PC-9 (cell line): ENCODE measurements around the gene COL24A1. TPM values are rescaled to one million over a fixed set of nuclear protein-coding genes. Genes with fewer than 3 reads are reported as not detected.

ENCODE experiments used
- BruUV-seq: library from RNA; stranded (reverse); fragments of 400-500 nt; replicated peaks from 2 replicates; lab custom pipeline; 2021; lab: Mats Ljungman, UMichigan
- CTCF ChIA-PET: fragments of 300-600 bp; sonication (Branson Sonifier 250); formaldehyde crosslinking; loops from one replicate; lab custom pipeline; 2022; ENCODE audit warnings: antibody characterized with exemption; lab: Charles Lee
- POLR2A ChIA-PET: fragments of 300-600 bp; sonication (Branson Sonifier 250); formaldehyde crosslinking; loops from one replicate; lab custom pipeline; 2022; ENCODE audit warnings: antibody characterized with exemption; ENCODE audit not compliant: unreplicated experiment; lab: Charles Lee
- DNase-seq, 2 experiments: peaks; one replicate each; pipeline versions ENCODE4 v3.0.0 to v3.0.0-alpha.2; 2015 to 2022; ENCODE audit warnings: mixed read lengths in 1 of 2
- H2AFZ ChIP-seq: fragments of 200-600 bp; sonication (generic); 2 replicates; pipeline ENCODE4 v1.8.1; 2017; ENCODE audit warnings: antibody characterized with exemption
- H3F3A ChIP-seq: fragments of 200-600 bp; sonication (generic); 2 replicates; pipeline ENCODE4 v1.8.1; 2017; ENCODE audit warnings: antibody characterized with exemption, mild to moderate bottlenecking, low read depth; ENCODE audit not compliant: insufficient read depth
- H3K27ac ChIP-seq: fragments of 200-600 bp; sonication (generic); 2 replicates; pipeline ENCODE4 v1.6.1; 2016; ENCODE audit warnings: mixed run types
- H3K27me3 ChIP-seq: fragments of 200-600 bp; sonication (generic); 2 replicates; pipeline ENCODE4 v1.6.1; 2016; ENCODE audit warnings: low read depth, mixed run types; ENCODE audit not compliant: insufficient read depth
- H3K36me3 ChIP-seq: fragments of 200-600 bp; sonication (generic); 2 replicates; pipeline ENCODE4 v1.6.1; 2016; ENCODE audit warnings: low read depth, mixed run types
- H3K4me1 ChIP-seq: fragments of 200-600 bp; sonication (generic); replicated peaks from 2 replicates; pipeline ENCODE4 v1.6.1; 2016; ENCODE audit warnings: mixed run types; ENCODE audit not compliant: insufficient read depth
- H3K4me2 ChIP-seq: fragments of 200-600 bp; sonication (generic); 2 replicates; pipeline ENCODE4 v1.6.1; 2017; ENCODE audit warnings: mixed run types
- H3K4me3 ChIP-seq: fragments of 200-600 bp; sonication (generic); 2 replicates; pipeline ENCODE4 v1.6.1; 2016; ENCODE audit warnings: mixed run types
- H3K79me2 ChIP-seq: fragments of 200-600 bp; sonication (generic); 2 replicates; pipeline ENCODE4 v1.6.1; 2017; ENCODE audit warnings: low read depth, mixed run types
- H3K9me2 ChIP-seq: fragments of 200-600 bp; sonication (generic); 2 replicates; pipeline ENCODE4 v1.8.1; 2017; ENCODE audit warnings: mild to moderate bottlenecking; ENCODE audit not compliant: insufficient read depth
- H3K9me3 ChIP-seq: fragments of 200-600 bp; sonication (generic); 2 replicates; pipeline ENCODE4 v1.8.1; 2016; ENCODE audit warnings: low read depth; ENCODE audit not compliant: insufficient read depth
- H4K20me1 ChIP-seq: fragments of 200-600 bp; sonication (generic); 2 replicates; pipeline ENCODE4 v1.8.1; 2017; ENCODE audit not compliant: insufficient read depth
- EZH2 ChIP-seq: fragments of 200-600 bp; sonication (generic); IDR thresholded peaks from 2 replicates; pipeline ENCODE4 v1.8.0; 2017; ENCODE audit warnings: antibody characterized with exemption, low read depth
- intact Hi-C: fragments of 100-400 bp; cut with micrococcal nuclease; formaldehyde crosslinking; loops from one replicate; pipeline ENCODE4 v1.10.0; 2022; ENCODE audit not compliant: unreplicated experiment
- total RNA-seq: library from RNA; stranded (reverse); gene quantifications from 2 replicates; pipeline ENCODE4 v1.2.3, GENCODE V29; 2021
- TF ChIP-seq, protein P1 (sequence below): fragments of 200-600 bp; sonication (generic); conservative IDR thresholded peaks from 2 replicates; pipeline ENCODE4 v1.6.1; 2017; ENCODE audit warnings: mixed run types, antibody characterized with exemption, mild to moderate bottlenecking, moderate library complexity

COL24A1 gene
- total RNA-seq, 1 experiment from 2014 or later = 0.15 TPM

DNA sequence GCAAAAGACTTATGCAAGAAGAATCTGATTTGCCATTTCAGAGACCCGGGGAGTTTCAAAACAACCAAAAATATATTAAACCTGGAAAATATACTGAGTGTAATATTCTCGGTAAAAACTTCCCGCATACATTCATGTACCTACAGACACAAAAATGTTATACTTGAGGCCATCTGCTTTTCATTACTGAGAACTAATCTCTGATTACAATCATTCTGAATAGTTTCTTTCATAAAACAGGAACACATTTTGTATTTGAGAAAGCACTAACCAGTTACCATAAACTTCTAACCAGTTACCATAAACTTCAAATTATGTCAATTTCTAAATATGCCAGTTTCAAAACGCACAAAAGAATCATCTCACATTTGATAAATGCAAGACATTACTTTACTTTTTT lies 456.1 kb downstream of the COL24A1 start:
- POLR2A ChIA-PET = no interaction called here
- Histone ChIP-seq H3K27ac (no peak overlapping the region), H3K36me3 (peaks cover 65% of the 10 kb centered on the region), H2AFZ (no peak overlapping the region), H3K4me2 (no peak overlapping the region), H3K79me2 (peaks cover 28% of the 10 kb centered on the region), H3K27me3 (no peaks in the 10 kb centered on the region), H3F3A (no peaks in the 10 kb centered on the region; the same call in 1 of the 2 replicates), H3K9me2 (no peaks in the 10 kb centered on the region), H4K20me1 (no peaks in the 10 kb centered on the region), H3K9me3 (no peaks in the 10 kb centered on the region), H3K4me3 (no peak overlapping the region), H3K4me1 (no peaks in the 10 kb centered on the region)
- CTCF ChIA-PET = interaction anchor here (0.7 kb wide), 1 partner anchor 8 kb away, joined by 3 read pairs; the partner anchor contains the start of gene ZNHIT6
- no TSS peak for BruUV-seq
- no peak for DNase-seq
- intact Hi-C loops = no loop called here
- no peak for TF ChIP-seq EZH2
- TF ChIP-seq, protein P1, sequence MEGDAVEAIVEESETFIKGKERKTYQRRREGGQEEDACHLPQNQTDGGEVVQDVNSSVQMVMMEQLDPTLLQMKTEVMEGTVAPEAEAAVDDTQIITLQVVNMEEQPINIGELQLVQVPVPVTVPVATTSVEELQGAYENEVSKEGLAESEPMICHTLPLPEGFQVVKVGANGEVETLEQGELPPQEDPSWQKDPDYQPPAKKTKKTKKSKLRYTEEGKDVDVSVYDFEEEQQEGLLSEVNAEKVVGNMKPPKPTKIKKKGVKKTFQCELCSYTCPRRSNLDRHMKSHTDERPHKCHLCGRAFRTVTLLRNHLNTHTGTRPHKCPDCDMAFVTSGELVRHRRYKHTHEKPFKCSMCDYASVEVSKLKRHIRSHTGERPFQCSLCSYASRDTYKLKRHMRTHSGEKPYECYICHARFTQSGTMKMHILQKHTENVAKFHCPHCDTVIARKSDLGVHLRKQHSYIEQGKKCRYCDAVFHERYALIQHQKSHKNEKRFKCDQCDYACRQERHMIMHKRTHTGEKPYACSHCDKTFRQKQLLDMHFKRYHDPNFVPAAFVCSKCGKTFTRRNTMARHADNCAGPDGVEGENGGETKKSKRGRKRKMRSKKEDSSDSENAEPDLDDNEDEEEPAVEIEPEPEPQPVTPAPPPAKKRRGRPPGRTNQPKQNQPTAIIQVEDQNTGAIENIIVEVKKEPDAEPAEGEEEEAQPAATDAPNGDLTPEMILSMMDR = no peak

- Histone ChIP-seq H3K27me3 (no peaks in the 10 kb centered on the region), H3K9me2 (no peaks in the 10 kb centered on the region), H3K4me2 (no peak overlapping the region), H2AFZ (no peak overlapping the region), H3K4me3 (no peak overlapping the region), H3K4me1 (no peaks in the 10 kb centered on the region), H3K36me3 (peaks cover 56% of the 10 kb centered on the region), H3F3A (peaks cover 11% of the 10 kb centered on the region), H3K9me3 (no peaks in the 10 kb centered on the region), H4K20me1 (peaks cover 5% of the 10 kb centered on the region; the same call in 1 of the 2 replicates), H3K27ac (0 out of 2 replicates have a peak overlapping the region, but pooled peaks have one; percentile 2), H3K79me2 (peaks cover 4% of the 10 kb centered on the region)
- POLR2A ChIA-PET = interaction anchor here (0.6 kb wide), 2 partner anchors 153 to 232 kb away, joined by 6 read pairs; no protein-coding TSS in a partner anchor
- no peak for DNase-seq
- CTCF ChIA-PET = no interaction called here
- TF ChIP-seq EZH2 = no peak
- TF ChIP-seq, protein P1 = no peak
- intact Hi-C loops = loop anchor here (10.0 kb wide), 2 partner anchors 203 to 753 kb away; no protein-coding TSS in a partner anchor
- no TSS peak for BruUV-seq
Measured at GRCh38 chr1:85697895-85698294, 458.7 kb downstream of the COL24A1 start.

GRCh38 chr1:85692730-85693314 lies 463.8 kb downstream of the COL24A1 start:
- ChIA-PET CTCF (interaction anchor here (0.6 to 2.2 kb wide), 13 partner anchors 10 to 668 kb away, joined by 3 to 10 read pairs (median 4); partner anchors contain the start of gene ZNHIT6), POLR2A (interaction anchor here (0.5 to 1.0 kb wide), 3 partner anchors 16 to 385 kb away, joined by 3 to 4 read pairs (median 3); no protein-coding TSS in a partner anchor)
- Histone ChIP-seq H3F3A (peaks cover 12% of the 10 kb centered on the region), H3K36me3 (peaks cover 34% of the 10 kb centered on the region; the same call in 1 of the 2 replicates), H3K27ac (peak overlapping the region; percentile 35), H3K9me3 (no peaks in the 10 kb centered on the region), H3K79me2 (peaks cover 10% of the 10 kb centered on the region; the same call in 1 of the 2 replicates), H3K4me1 (peaks cover 3% of the 10 kb centered on the region; the same call in 1 of the 2 replicates), H3K4me3 (no peak overlapping the region), H2AFZ (no peak overlapping the region), H3K27me3 (no peaks in the 10 kb centered on the region), H3K9me2 (no peaks in the 10 kb centered on the region), H4K20me1 (peaks cover 5% of the 10 kb centered on the region; the same call in 1 of the 2 replicates), H3K4me2 (no peak overlapping the region)
- peak in 1 of 2 experiments; percentile 67 for DNase-seq
- no TSS peak for BruUV-seq
- TF ChIP-seq EZH2 = no peak
- TF ChIP-seq, protein P1 = peak; percentile 86
- intact Hi-C loops = loop anchor here (1.0 to 10.0 kb wide), 6 partner anchors 80 to 748 kb away; no protein-coding TSS in a partner anchor
